NCI-H460 (cell line): ENCODE measurements around the gene HPS1. TPM values are rescaled to one million over a fixed set of nuclear protein-coding genes. Genes with fewer than 3 reads are reported as not detected.

Experiments
- DNase-seq: peaks from one replicate; pipeline ENCODE4 v3.0.0-alpha.2; 2016; ENCODE audit warnings: low read depth; ENCODE audit errors: extremely low read depth
- total RNA-seq: library from RNA; depleted of rRNA; stranded (reverse); fragments of >200 nt; shearing (Covaris generic); gene quantifications from 2 replicates; pipeline ENCODE4 v1.2.3, GENCODE V29; 2014

The HPS1 gene
- total RNA-seq, 1 experiment from 2014 or later = 36.6 TPM

- DNase-seq = no peak
These were observed 29.9 kb downstream of the HPS1 start for GRCh38 chr10:98416606-98417388.

DNA sequence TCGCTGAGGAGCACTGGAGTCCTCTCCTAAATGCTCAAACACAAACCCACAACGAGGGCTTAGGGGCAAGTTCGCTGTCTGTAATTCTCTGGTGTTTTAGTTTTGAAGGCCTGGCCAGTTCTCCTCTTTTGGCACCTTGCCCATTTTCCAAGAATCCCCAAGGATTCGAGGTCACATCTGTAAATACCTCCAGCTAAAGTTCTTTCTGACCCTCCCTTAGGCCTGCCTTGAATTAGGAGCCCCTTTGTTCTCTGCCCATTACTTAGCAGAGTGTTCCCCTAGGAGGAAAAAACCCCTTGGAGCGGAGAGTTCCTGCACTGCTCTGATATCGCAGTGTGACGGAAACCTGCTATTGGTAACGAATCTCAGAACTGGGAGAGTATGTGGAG, 31.0 kb downstream of the HPS1 start:
- no peak for DNase-seq

DNA sequence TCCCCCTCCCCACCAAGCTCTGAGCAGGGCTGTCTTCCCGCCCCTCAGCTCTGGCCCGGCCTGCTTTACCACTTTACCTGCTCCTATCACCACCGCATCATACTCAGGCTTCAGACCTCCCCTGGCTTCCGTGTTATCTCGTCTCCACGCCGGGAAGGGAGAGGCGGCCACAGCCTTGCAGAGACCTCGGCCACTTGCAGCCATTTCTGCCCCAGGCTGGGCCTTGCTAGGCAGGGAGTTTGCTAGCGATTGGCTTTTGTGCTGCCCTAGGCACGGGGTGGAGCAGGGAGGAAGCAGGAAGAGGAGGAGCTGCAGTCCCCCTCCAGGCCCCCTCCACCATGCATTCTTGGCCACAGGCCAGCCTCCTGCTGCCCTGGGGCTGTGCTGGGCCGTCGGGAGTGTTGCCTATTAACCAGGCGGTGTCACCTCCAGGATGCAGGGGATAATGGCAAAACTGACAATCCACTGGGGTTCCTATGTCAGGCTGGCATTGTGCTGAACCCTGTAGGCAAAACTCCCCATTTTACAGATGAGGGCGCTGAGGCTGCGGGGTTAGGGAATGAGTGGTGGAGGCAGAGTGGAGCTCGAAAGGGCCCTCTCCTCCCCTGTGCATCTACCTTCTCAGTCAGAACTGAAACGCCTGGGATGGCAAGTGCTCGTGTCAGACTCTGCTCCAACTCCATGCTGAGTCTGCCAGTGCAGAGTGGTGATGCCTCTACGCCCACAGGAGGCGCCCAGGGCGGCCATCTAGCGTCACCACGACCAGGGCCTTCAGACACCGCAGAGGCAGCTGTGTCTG, 31.6 kb downstream of the HPS1 start, which contains the start of gene PYROXD2:
Gene PYROXD2 (minus strand): TSS at position 251 of the 799 bp plus-strand sequence. CDS start 47 bp downstream, at position 204.
- peak; percentile 85 for DNase-seq

DNA sequence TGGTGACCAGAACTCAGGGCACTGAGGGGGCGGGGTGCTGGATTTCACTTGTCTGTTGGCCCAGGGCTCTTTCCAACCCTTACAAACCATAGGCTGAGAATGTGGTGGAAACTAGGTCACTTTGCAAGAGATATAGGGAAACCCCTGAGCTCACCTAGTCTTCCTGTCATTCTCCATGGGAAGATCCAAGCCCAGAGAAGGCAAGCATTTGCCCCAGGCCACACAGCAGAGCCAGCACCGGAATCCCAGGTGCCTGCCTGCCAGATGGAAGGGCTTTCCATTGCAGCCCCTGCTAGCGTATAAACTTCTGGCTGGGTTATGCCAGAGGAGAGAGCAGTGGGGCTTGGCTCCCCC, 32.2 kb downstream of the HPS1 start:
- no peak for DNase-seq

DNA sequence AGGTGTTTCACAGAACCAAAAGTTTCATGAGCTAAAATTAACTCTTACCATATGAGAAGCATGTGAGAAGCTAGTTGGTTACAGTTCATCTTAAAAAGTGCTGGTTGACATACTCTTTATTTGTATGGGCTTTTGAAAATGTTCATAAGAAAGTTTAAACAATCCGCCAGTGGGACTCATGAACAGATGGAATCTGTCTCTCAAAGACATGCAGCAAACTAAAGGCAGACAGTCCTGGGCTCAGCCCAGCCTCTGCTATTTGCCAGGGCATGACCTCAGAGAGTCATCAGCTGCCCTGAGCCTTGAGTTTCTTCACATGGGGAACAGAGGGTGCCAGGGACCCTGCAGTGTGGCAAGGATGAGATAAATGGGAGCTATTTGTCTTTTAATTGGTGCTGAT, 35.0 kb downstream of the HPS1 start:
- no peak for DNase-seq

GRCh38 chr10:98411166-98411565, 35.6 kb downstream of the HPS1 start:
- DNase-seq = no peak

- no peak for DNase-seq
These were observed 36.0 kb downstream of the HPS1 start for GRCh38 chr10:98410759-98411158.

DNA sequence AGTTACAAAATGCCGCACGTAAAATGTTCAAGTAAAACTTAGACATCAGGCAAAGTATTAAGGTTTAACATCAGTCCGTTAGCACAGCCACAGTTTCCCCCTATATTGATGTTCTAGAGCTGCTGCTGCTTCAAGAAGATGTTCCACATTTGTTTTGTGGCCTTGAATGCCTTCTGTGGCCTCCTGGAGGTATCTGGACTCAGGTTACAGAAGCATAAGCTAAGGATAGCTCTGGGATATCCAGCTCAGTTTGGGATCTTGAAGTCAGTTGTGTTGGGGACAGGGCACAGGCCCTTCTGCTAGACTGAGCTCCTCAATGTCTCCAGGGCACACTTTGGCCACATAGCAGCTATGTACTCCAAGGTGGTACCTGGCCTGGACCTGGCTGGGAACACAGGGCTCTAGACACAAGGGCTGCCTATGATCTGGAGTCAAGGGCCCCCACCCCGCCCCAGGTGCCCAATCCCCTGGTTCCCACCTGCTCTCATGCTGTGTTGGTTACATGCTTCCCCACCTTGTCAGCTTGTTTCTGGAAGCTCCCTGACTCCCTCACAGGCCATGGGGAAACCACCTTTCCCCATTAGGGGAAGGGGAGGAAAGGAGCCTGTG, 36.5 kb downstream of the HPS1 start:
- DNase-seq = no peak

DNA sequence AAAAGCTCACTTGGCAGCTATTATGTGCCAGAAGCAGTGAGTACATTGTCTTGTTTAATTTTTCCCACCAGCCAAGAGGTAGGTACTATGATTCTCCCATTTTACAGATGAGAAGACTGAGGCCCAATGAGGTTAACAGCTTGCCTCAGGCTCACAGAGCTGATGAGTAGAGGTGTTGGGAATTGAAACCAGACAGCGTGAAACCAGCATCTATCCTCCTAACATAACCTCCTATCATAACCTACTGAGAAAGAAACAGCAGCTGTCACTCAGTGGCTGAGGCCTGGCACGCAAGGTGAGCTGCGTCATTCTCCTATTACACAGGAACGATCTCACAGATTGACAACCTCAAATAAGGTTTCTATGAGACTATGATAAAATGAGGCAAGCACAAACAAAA, 37.9 kb downstream of the HPS1 start:
- DNase-seq = no peak

- no peak for DNase-seq
These were observed 38.9 kb downstream of the HPS1 start for GRCh38 chr10:98407744-98408241.

- DNase-seq = no peak
These were observed 39.6 kb downstream of the HPS1 start for GRCh38 chr10:98407017-98407743.

GRCh38 chr10:98405422-98405821, 41.3 kb downstream of the HPS1 start:
- DNase-seq = no peak

- DNase-seq = peak; percentile 44
These were observed 42.0 kb downstream of the HPS1 start for GRCh38 chr10:98404571-98405359.

DNA sequence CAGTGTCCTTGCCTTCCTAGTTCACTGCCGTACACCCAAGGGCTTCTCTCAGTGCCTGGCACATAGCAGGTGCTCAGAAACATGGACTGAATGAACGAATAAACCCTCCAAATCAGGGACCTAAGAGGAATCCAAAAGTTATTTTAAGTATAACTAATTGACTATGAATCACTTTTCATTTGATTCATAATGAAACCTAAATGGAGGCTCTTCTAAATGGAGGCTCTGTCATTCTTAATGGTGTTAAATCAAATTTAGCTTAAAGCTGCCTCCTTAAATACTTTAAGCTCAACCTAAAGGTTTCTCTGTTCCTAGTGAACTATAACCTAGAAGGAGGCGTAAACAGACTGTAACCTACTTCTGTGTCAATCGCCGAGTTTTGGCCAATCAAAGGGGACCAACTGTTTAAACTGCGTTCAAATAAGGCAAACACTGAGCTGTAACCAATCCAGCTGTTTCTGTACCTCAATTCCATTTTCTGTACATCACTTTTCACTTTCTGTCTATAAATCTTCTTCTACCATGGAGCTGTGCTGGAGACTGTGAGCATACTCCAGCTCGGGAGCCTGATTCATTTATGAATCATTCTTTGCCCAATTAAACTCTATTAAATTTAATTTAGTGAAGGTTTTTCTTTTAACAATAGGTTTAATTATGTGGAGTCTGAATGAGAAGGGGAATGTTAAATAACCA, 42.8 kb downstream of the HPS1 start:
- peak; percentile 36 for DNase-seq

DNA sequence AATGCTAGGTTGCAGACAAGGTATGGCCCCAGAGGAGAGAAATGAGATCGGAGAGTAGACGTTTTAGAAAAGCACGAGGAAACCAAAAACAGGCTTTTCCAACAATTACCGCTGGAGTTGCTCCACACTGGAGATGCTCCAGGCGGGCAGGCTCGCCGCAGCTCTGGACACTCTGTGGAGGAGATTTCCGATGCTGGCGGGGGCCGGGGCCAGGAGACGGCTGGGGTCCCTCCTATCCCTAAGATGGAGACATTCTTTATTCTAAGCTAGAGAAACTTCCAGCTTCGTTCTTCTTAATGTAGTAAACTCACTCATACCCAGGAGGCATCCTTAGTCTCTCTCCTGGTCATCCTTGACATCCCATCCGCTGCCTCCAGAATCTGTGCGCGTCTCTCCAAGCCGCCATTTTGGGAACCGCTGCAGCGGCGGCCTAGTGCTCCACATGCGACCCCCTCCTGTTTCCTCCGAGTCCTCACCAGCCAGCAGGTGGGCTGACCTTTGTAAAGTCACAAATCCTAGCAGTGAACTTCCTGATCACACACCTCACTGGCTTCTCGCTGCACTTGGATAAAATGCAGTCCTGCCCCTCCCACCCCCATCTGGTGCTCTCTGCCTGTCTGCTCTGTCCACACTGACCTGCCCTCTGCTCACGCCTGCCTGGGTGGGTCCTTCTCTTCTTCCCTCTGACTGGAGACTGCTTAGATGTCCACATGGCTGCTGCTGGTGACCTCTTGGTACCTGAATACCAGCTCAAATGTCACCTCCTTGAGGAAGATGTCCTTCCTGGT, 43.6 kb downstream of the HPS1 start:
- DNase-seq = no peak

GRCh38 chr10:98402478-98402877, 44.3 kb downstream of the HPS1 start:
- DNase-seq = no peak

- no peak for DNase-seq
These were observed 46.3 kb downstream of the HPS1 start for GRCh38 chr10:98400482-98400881.

DNA sequence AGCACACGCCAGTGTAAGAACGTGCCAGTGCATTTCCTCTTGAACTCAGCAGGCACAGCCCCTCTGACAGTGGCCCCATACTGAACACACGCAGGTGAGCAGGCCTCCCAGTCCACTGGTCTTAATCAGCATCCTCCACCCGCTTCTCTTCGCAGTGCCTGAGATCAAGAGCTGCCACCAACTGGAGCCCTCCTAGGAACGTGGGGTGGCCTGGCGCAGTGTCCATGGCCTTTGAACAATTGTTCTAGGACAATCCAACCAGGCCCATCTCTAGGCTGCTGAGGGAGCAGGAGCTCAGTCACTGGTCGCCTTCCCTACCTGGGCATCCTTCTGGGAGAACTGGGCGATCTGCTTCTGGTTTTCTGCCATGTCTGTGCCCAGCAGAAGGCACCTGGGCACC, 47.0 kb downstream of the HPS1 start:
- DNase-seq = no peak
